ENCODE results near the gene MOXD1. TPM values are rescaled to one million over a fixed set of nuclear protein-coding genes. Genes with fewer than 3 reads are reported as not detected.

Gene MOXD1
- total and polyA plus RNA-seq, 2 of the 8 experiments (the other 6 are each of a cell fraction or from before 2014, with no cell fraction given), result 1.6 to 3.5 TPM

DNA sequence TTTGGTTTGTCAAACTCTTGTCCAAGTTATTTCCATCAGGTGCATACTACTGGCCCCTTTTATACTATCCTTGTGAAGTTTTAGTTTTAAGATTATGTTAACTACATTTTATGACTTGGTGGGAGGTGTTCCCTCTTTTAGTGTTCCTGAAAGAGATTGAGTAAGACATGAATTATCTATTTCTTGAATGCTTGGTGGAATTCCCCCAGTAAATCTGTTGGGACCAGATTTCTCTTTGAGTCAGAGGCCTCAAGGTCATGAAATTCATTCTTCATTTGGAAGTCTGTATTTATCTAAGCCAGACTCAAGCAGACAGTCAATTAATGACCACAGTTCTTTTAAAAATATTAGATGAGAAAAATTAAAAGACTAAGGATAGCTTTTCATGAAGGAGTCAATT lies 81.3 kb downstream of the MOXD1 start:
- no peak overlapping the region for H3K4me3 ChIP-seq (ENCODE audit: extremely low read depth in 1 of 4, insufficient read depth in 2 of 4, low read depth in 3 of 4, low read length in 4 of 4)
- H3K23me2 ChIP-seq (ENCODE audit: low read depth, low read length), result no peaks in the 10 kb centered on the region
- no peaks in the 10 kb centered on the region for H3K79me1 ChIP-seq (ENCODE audit: low read depth, low read length)
- no peak overlapping the region for H2AK5ac ChIP-seq (ENCODE audit: low read depth, low read length)
- no peak overlapping the region for H3K9ac ChIP-seq (replicated peaks in 1 of 4; ENCODE audit: extremely low read depth in 1 of 4, low read depth in 3 of 4, low read length in 3 of 4)
- no peak overlapping the region for H3K4ac ChIP-seq (replicated peaks; ENCODE audit: insufficient read length, low read depth, low read length)
- H3K36me3 ChIP-seq (ENCODE audit: control insufficient read depth in 2 of 4, insufficient read depth in 4 of 4, low read length in 3 of 4), result no peaks in the 10 kb centered on the region
- H3K18ac ChIP-seq (ENCODE audit: extremely low read depth, low read length), result no peak overlapping the region
- no peak overlapping the region for H3K56ac ChIP-seq (replicated peaks; ENCODE audit: insufficient read length, low read depth, low read length)
- H2BK5ac ChIP-seq (ENCODE audit: low read depth, low read length), result no peak overlapping the region
- POLR2A ChIA-PET (ENCODE audit: partially characterized antibody), result no interaction called here
- H3K27me3 ChIP-seq (replicated peaks in 1 of 4; ENCODE audit: control insufficient read depth in 3 of 4, extremely low read depth in 1 of 4, insufficient read depth in 3 of 4, low read length in 3 of 4), result no peaks in the 10 kb centered on the region
- no peak overlapping the region for H3K14ac ChIP-seq (ENCODE audit: insufficient read length)
- H2BK12ac ChIP-seq (ENCODE audit: low read depth, low read length), result no peak overlapping the region
- H4K91ac ChIP-seq (replicated peaks; ENCODE audit: insufficient read length, low read length), result no peak overlapping the region
- H4K5ac ChIP-seq (ENCODE audit: insufficient read length, low read depth, low read length), result no peak overlapping the region
- H4K8ac ChIP-seq (ENCODE audit: extremely low read depth, insufficient read depth, low read length), result no peak overlapping the region
- no peak overlapping the region for H2AFZ ChIP-seq (ENCODE audit: low read length)
- no peak overlapping the region for H2BK20ac ChIP-seq (ENCODE audit: low read length)
- H2BK120ac ChIP-seq (replicated peaks; ENCODE audit: low read depth, low read length), result no peak overlapping the region
- no peaks in the 10 kb centered on the region for H4K20me1 ChIP-seq (replicated peaks in 1 of 2; ENCODE audit: control insufficient read depth in 1 of 2, insufficient read depth in 2 of 2, low read length in 2 of 2)
- no peaks in the 10 kb centered on the region for H3K79me2 ChIP-seq (ENCODE audit: control insufficient read depth in 1 of 2, insufficient read depth in 2 of 2, low read length in 2 of 2)
- no peaks in the 10 kb centered on the region for H3K4me1 ChIP-seq (replicated peaks in 1 of 4; ENCODE audit: control insufficient read depth in 3 of 4, insufficient read depth in 4 of 4, low read length in 3 of 4)
- no peak for DNase-seq (ENCODE audit: low read depth in 1 of 2, low spot score in 2 of 2)
- no peaks in the 10 kb centered on the region for H3K9me3 ChIP-seq (ENCODE audit: insufficient read depth in 2 of 2, low read depth in 1 of 2, low read length in 1 of 2)
- H3K4me2 ChIP-seq (ENCODE audit: insufficient read depth in 1 of 2, low read depth in 2 of 2, low read length in 2 of 2), result no peak overlapping the region
- H3K27ac ChIP-seq (ENCODE audit: low read depth, low read length), result no peak overlapping the region
- CTCF ChIA-PET (ENCODE audit: partially characterized antibody), result interaction anchor here (1.7 to 2.1 kb wide), 3 partner anchors 17 to 41 kb away, joined by 5 to 7 read pairs (median 7); no protein-coding TSS in a partner anchor
- no peak overlapping the region for H2BK15ac ChIP-seq (ENCODE audit: low read length)
- TF ChIP-seq TAF1 (IDR thresholded peaks at IDR 0.05; ENCODE audit: low read depth, low read length) (no peak), TEAD4 (IDR thresholded peaks at IDR 0.05; ENCODE audit: low read depth, low read length) (no peak), PHF8 (conservative IDR thresholded peaks at IDR 0.05; ENCODE audit: low read depth, low read length) (no peak), CHD2 (IDR thresholded peaks at IDR 0.05; ENCODE audit: low read length) (no peak), FOSL1 (IDR thresholded peaks at IDR 0.05; ENCODE audit: insufficient read depth, low read depth, low read length) (no peak), POLR2A (IDR thresholded peaks at IDR 0.05; ENCODE audit: control extremely low read depth in 1 of 2, low read depth in 2 of 2, low read length in 2 of 2) (no peak), SRF (IDR thresholded peaks at IDR 0.05; ENCODE audit: low read depth, low read length) (no peak), NRF1 (IDR thresholded peaks at IDR 0.05; ENCODE audit: low read depth, low read length) (no peak), ZNF274 (IDR thresholded peaks at IDR 0.05; ENCODE audit: borderline replicate concordance, extremely low read depth, low read length) (no peak), TAF7 (optimal IDR thresholded peaks at IDR 0.05; ENCODE audit: borderline replicate concordance, low read depth, low read length) (no peak), SAP30 (IDR thresholded peaks at IDR 0.05; ENCODE audit: insufficient read depth, insufficient replicate concordance, low read length) (no peak), SP2 (IDR thresholded peaks at IDR 0.05; ENCODE audit: low read length) (no peak)
- TF ChIP-seq, protein P1, sequence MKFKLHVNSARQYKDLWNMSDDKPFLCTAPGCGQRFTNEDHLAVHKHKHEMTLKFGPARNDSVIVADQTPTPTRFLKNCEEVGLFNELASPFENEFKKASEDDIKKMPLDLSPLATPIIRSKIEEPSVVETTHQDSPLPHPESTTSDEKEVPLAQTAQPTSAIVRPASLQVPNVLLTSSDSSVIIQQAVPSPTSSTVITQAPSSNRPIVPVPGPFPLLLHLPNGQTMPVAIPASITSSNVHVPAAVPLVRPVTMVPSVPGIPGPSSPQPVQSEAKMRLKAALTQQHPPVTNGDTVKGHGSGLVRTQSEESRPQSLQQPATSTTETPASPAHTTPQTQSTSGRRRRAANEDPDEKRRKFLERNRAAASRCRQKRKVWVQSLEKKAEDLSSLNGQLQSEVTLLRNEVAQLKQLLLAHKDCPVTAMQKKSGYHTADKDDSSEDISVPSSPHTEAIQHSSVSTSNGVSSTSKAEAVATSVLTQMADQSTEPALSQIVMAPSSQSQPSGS (IDR thresholded peaks at IDR 0.05; ENCODE audit: low read length), result no peak
- H3K23ac ChIP-seq (ENCODE audit: insufficient read length), result no peak overlapping the region
- FAIRE-seq, result no peak
